Measurements from ENCODE around the gene AP1G2.

Gene AP1G2

GRCh38 chr14:23532658-23533057, 34.9 kb downstream of the AP1G2 start:
- in situ Hi-C loops (cut with HindIII; ENCODE audit: low sequenced_read_pairs), result loop anchor here (5.0 kb wide), 1 partner anchor 45 kb away; no protein-coding TSS in a partner anchor
- TF ChIP-seq, protein P1, sequence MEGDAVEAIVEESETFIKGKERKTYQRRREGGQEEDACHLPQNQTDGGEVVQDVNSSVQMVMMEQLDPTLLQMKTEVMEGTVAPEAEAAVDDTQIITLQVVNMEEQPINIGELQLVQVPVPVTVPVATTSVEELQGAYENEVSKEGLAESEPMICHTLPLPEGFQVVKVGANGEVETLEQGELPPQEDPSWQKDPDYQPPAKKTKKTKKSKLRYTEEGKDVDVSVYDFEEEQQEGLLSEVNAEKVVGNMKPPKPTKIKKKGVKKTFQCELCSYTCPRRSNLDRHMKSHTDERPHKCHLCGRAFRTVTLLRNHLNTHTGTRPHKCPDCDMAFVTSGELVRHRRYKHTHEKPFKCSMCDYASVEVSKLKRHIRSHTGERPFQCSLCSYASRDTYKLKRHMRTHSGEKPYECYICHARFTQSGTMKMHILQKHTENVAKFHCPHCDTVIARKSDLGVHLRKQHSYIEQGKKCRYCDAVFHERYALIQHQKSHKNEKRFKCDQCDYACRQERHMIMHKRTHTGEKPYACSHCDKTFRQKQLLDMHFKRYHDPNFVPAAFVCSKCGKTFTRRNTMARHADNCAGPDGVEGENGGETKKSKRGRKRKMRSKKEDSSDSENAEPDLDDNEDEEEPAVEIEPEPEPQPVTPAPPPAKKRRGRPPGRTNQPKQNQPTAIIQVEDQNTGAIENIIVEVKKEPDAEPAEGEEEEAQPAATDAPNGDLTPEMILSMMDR (IDR thresholded peaks at IDR 0.05; ENCODE audit: low read depth, low read length, missing control alignments), result no peak

GRCh38 chr14:23531391-23531790, 36.2 kb downstream of the AP1G2 start:
- no peak for DNase-seq (ENCODE audit: low read depth)
- TF ChIP-seq, protein P1 (IDR thresholded peaks at IDR 0.05; ENCODE audit: low read depth, low read length, missing control alignments), result no peak
- in situ Hi-C loops (cut with HindIII; ENCODE audit: low sequenced_read_pairs), result loop anchor here (5.0 kb wide), 1 partner anchor 44 kb away; no protein-coding TSS in a partner anchor
- no peak overlapping the region for H3K4me3 ChIP-seq (ENCODE audit: low read depth, low read length)

More at GRCh38 chr14:23532658-23533057, 34.9 kb downstream of the AP1G2 start:
- no peak overlapping the region for H3K4me3 ChIP-seq (ENCODE audit: low read depth, low read length)
- no peak for DNase-seq (ENCODE audit: low read depth)

DNA sequence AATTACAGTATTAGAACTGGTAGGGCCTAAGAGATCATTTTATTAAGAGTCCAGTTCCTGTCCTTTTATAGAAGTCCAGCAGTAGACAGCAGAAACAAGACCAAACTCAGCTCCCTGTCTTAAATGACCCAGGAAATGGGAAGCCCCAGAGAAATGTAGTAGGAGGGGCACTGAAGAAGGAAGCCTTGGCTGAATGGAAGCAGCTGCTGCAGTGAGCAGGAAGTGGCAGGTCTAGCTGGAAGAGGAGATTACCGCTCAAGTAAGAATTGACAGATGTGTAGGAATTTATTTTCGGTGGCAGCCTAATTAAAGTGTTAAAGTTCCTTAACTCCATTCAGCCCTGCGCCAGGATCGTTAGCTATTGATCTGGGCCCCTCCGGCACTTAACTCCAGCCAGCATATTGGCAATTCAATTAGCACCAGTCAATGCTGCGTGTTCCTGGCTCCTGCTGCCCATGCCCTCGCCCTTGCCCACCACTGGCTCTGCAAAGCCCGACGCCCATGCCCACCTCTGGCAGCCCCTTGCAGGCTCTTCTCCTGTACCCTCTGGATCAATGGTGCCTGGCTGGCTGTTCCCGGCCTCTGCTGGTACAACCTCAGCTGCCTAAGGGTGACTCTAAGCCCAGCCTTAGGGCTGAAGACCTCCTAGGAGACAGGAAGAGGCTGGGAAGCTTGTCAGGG, 37.1 kb downstream of the AP1G2 start:
- TF ChIP-seq, protein P1 (IDR thresholded peaks at IDR 0.05; ENCODE audit: low read depth, low read length, missing control alignments), result no peak
- DNase-seq (ENCODE audit: low read depth), result no peak
- no peak overlapping the region for H3K4me3 ChIP-seq (ENCODE audit: low read depth, low read length)
- in situ Hi-C loops (cut with HindIII; ENCODE audit: low sequenced_read_pairs), result loop anchor here (5.0 kb wide), 1 partner anchor 43 kb away; no protein-coding TSS in a partner anchor

DNA sequence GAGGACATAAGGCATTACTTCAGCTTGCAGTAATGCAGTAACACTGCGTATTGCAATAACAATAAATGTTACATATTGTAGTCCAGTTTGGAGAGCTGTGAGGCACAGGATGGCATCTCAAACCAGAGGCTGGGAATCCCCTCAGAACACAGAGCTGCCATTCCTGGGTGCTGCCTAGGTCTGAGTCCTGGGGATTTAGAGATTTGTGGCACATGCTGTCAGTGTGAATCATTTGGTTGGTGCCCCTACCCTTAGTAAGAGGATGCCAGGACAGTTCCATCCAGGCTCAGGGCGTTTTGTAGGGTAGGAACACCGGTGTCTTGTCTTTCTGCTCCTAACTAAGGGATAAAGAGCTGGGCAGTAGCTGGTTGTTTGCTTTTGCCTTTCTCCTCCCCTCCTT, 38.6 kb downstream of the AP1G2 start:
- no peak overlapping the region for H3K4me3 ChIP-seq (ENCODE audit: low read depth, low read length)
- in situ Hi-C loops (cut with HindIII; ENCODE audit: low sequenced_read_pairs), result no loop called here
- TF ChIP-seq, protein P1 (IDR thresholded peaks at IDR 0.05; ENCODE audit: low read depth, low read length, missing control alignments), result no peak
- no peak for DNase-seq (ENCODE audit: low read depth)

GRCh38 chr14:23528555-23528954, 39.0 kb downstream of the AP1G2 start:
- in situ Hi-C loops (cut with HindIII; ENCODE audit: low sequenced_read_pairs), result no loop called here
- no peak for DNase-seq (ENCODE audit: low read depth)
- TF ChIP-seq, protein P1 (IDR thresholded peaks at IDR 0.05; ENCODE audit: low read depth, low read length, missing control alignments), result peak; percentile 34
- no peak overlapping the region for H3K4me3 ChIP-seq (ENCODE audit: low read depth, low read length)

DNA sequence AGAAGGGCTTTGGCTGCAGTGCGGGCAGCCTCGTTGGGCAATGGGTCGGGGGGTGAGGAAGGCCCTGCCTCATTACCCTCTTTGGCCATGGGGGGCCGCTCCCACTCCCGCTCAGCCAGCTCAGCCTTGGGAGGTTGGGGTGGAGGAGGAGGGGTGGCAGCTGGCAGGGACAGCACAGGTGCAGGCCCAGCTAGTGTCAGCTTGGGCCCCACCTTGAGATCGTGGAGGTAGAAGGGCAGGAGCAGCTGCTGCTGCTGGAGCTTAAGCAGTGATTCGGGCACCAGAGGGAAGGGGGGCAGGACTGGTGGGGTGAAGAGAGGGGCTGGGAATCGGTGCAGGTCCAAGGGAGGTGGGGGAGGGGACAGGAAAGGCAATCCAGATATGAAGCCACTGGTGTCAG, 42.0 kb downstream of the AP1G2 start:
- no peak for DNase-seq (ENCODE audit: low read depth)
- no peak overlapping the region for H3K4me3 ChIP-seq (ENCODE audit: low read depth, low read length)
- in situ Hi-C loops (cut with HindIII; ENCODE audit: low sequenced_read_pairs), result no loop called here
- TF ChIP-seq, protein P1 (IDR thresholded peaks at IDR 0.05; ENCODE audit: low read depth, low read length, missing control alignments), result no peak

Measured in astrocyte of the cerebellum (primary cell).